GM04503 (cell line): ENCODE measurements around the gene MRAP2.
A peak's percentile ranks its signal among the peaks of the same experiment; 100 is the strongest.
"Not testable (repeated sequence)": the region's sequence is repeated elsewhere in the genome, so short reads cannot be mapped to it uniquely, and the experiment has no call there.

Experiments
- DNase-seq: peaks from one replicate; pipeline ENCODE4 v3.0.0-alpha.2; 2012; ENCODE audit warnings: low read depth

MRAP2 gene

DNA sequence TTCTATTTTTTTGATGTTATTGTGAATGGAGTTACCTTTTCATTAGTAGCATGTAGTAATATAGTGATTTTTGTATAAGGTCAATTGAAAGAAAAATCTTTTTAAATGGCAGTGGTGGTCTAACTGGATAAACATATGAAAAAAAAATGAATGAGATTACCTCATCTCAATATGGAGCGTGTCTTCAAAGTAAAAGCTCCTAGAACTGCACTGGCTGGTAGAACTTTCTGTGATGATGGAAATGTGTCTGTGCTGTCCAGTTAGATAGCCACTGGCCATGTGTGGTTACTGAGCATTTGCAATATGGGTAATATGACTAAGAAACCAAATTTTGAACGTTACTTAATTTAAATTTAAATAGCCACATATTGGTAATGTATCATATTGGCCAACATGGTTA, 44.1 kb downstream of the MRAP2 start:
- DNase-seq: no peak

DNA sequence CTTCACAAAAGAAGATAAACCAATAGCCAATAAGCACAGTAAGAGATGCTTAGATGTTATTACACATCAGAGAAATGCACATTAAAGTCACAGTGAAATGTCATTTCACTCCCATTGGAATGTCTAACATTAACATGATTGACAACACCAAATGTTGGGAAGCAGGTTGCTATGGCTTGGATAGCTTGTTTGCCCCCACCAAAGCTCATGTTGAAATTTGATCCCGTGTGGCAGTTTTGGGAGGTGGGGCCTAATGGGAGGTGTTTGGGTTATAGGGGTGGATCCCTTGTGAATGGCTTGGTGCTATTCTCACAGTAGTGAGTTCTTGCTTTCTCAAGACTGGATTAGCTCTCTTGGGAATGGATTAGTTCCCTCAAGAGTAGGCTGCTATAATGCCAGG, 44.8 kb downstream of the MRAP2 start:
- DNase-seq: no peak

- DNase-seq: no peak
Measured at GRCh38 chr6:84081222-84081621, 47.6 kb downstream of the MRAP2 start.

DNA sequence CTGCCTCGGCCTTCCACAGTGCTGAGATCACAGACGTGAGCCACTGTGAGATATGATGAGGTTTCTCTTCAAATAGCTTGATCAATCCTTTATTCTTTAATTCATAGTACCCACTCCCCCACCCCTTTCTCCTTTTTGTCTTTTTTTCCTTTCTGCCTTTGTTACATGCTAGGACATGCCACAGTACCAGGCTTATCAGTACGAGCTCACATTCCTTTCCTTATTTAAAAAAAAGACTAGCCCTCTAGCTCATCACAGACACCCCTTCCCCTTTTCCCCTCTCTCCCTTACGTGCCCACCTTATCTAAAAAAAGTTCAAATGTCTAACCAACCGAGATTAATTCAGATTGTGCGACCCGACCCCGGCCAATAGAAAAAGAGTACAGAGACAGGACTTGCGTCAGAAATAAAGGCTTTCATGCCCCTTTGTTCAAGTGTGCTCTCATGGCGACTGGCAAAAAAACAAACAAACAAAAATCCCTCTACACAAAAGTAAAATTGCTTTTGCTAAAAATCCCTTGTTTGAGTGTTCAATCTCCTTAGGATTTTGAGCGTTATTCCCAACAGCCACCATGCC, 49.2 kb downstream of the MRAP2 start:
- no peak for DNase-seq

DNA sequence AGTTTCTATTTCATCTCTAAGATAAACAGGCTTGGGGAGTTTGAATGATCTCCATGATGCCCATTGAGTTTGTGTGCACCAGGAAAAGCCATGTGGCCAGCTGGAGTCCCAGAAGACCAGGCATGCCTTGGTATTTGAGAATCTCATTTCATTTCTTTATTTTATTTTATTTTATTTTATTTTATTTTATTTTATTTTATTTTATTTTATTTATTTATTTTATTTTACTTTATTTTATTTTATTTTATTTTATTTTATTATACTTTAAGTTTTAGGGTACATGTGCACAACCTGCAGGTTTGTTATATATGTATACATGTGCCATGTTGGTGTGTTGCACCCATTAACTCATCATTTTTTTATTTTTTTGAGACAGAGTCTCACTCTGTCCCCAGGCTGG, 51.1 kb downstream of the MRAP2 start:
- not testable (repeated sequence) for DNase-seq

DNA sequence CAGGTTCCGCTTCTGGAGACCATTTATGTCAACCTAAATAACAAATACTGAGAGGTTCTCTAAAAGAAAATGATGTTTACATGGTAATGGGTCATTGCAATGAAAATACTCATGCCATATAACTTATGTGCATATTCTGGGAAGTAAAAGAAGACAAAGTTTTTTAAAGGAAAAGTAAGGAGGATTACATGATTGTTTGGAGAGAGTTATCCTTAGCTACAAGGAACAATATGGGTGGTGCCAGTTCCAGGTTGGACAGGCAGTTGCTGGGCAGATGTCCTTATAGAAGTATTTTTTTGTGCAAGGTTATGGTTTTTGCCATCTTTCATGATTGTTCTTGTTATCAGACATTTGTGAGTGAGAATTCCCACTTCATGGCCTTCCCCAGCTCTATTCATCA, 52.5 kb downstream of the MRAP2 start:
- DNase-seq: no peak

DNA sequence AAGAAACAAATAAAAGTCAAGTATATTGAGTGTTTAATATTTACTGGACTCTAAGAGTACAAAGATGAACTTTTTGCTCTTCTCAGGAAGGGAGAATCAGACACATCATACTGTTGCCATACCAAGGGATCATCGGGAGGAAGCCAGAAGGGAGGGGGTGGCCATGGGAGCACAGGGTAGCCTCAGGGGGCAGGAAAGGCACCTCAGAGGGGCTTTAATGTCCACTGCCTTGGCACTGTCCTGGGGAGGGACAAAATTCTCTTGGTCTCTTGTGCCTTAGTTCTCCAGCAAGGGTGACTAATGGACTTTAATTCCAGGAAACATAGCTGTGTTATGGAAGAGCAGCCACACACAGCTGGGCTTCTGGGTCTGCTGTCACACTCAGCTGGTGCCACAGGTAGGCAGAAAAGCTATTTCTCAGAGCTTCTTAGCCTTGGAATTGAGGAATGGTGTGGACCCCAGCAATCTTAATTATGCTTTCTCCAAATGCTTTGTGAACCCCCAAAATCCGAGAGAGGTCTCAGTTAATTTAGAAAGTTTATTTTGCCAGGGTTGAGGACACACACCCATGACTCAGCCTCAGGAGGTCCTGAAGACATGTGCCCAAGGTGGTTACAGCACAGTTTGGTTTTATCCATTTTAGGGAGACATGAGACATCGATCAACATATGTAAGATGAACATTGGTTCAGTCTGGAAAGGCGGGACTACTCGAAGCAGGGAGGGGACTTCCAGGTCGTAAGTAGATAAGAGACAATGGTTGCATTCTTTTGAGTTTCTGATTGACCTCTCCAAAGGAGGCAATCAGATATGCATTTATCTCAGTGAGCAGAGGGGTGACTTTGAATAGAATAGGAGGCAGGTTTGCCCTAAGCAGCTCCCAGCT, 53.2 kb downstream of the MRAP2 start:
- DNase-seq: no peak

GRCh38 chr6:84089081-84089480, 55.5 kb downstream of the MRAP2 start:
- no peak for DNase-seq

- DNase-seq: no peak
Measured at GRCh38 chr6:84089552-84089951, 56.0 kb downstream of the MRAP2 start.

- no peak for DNase-seq
Measured at GRCh38 chr6:84093441-84094435, 60.2 kb downstream of the MRAP2 start.

GRCh38 chr6:84095156-84095555, 61.6 kb downstream of the MRAP2 start:
- no peak for DNase-seq

- DNase-seq: peak; percentile 34
Measured at GRCh38 chr6:84103029-84103428, 69.5 kb downstream of the MRAP2 start.

DNA sequence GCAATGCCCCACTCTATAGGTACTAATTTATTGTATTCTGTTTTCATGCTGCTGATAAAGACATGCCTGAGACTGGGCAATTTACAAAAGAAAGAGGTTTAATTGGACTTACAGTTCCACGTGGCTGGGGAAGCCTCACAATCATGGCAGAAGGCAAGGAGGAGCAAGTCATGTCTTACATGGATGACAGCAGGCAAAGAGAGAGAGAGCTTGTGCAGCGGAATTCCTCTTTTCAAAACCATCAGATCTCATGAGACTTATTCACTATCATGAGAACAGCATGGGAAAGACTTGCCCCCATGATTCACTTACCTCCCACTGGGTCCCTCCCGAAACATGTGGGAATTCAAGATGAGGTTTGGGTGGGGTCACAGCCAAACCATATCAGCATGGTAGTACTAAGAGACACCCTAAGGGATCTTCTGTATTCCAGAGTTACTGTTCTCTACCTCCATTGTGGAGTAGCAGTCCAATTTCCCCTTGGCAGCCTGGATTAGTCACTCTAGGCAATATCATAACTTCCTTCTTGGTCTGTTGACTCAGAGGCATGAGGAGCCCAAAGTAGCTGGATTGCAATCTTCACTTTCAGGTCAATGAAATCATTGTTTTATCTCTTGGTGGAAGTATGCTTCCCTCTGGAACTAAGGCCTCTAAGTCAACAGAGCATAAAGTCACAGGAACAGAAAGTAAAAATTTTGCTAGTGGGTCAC, 71.8 kb downstream of the MRAP2 start:
- not testable (repeated sequence) for DNase-seq

GRCh38 chr6:84107495-84107894, 73.9 kb downstream of the MRAP2 start:
- no peak for DNase-seq

DNA sequence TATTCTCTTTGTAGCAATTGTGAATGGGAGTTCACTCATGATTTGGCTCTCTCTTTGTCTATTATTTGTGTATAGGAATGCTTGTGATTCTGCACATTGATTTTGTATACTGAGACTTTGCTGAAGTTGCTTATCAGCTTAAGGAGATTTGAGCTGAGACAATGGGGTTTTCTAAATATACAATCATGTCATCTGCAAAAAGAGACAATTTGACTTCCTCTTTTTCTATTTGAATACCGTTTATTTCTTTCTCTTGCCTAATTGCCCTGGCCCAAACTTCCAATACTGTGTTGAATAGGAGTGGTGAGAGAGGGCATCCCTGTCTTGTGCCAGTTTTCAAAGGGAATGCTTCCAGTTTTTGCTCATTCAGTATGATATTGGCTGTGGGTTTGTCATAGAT, 77.8 kb downstream of the MRAP2 start:
- DNase-seq: not testable (repeated sequence)

GRCh38 chr6:84114933-84115594, 81.5 kb downstream of the MRAP2 start:
- not testable (repeated sequence) for DNase-seq

GRCh38 chr6:84118191-84118590, 84.6 kb downstream of the MRAP2 start:
- DNase-seq: no peak

GRCh38 chr6:84119277-84119676, 85.7 kb downstream of the MRAP2 start:
- no peak for DNase-seq

DNA sequence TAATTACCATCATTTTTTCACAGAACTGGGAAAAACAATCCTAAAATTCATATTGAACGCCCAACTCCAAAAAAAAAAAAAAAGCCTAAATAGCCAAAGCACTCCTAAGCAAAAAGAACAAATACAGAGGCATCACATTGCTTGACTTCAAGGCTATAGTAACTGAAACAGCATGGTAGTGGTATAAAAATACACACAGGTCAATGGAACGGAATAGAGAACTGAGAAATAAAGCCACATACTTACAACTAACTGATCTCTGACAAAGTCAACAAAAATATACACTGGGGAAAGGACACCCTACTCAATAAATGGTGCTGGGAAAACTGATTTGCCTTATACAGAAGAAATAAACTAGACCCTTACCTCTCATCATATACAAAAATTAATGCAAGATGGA, 89.6 kb downstream of the MRAP2 start:
- DNase-seq: no peak

GRCh38 chr6:84129588-84129987, 96.0 kb downstream of the MRAP2 start:
- DNase-seq: not testable (repeated sequence)

DNA sequence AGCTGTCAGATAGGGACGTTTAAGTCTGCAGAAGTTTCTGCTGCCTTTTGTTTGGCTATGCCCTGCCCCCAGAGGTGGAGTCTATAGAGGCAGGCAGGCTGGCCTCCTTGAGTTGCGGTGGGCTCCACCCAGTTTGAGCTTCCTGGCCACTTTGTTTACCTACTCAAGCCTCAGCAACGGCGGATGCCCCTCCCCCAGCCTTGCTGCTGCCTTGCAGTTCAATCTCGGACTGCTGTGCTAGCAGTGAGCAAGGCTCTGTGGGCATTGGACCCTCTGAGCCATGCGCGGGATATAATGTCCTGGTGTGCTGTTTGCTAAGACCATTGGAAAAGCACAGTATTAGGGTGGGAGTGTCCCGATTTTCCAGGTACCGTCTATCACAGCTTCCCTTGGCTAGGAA, 99.8 kb downstream of the MRAP2 start:
- not testable (repeated sequence) for DNase-seq
